HEK293 (cell line): Measurements from ENCODE around the gene SNRPF.

Experiments used
- CTCF ChIA-PET: fragments of 350-600 bp; formaldehyde crosslinking; extraction: SDS; loops from one replicate; lab custom pipeline; 2021; ENCODE audit warnings: antibody characterized with exemption; lab: Yijun Ruan, JAX
- POLR2A ChIA-PET: fragments of 300-600 bp; formaldehyde crosslinking; extraction: SDS; loops from one replicate; lab custom pipeline; 2020; ENCODE audit warnings: antibody characterized with exemption, inconsistent platforms; lab: Yijun Ruan, JAX
- H3K27ac ChIP-seq: fragments of 200-500 bp; sonication (Bioruptor generic); 2 replicates; pipeline ENCODE4 v1.5.1; 2014; ENCODE audit warnings: low read depth, low read length, control low read depth, inconsistent platforms; ENCODE audit errors: extremely low read depth
- H3K36me3 ChIP-seq, 2 experiments: fragments of 200-500 bp in 1 of 2; sonication (Bioruptor generic) in 1 of 2; 1 replicate in 1 of 2; 2 replicates in 1 of 2; pipeline ENCODE4 v1.5.1; 2014 to 2017; ENCODE audit warnings: inconsistent platforms in 2 of 2, low read length in 2 of 2; ENCODE audit not compliant: control insufficient read depth in 2 of 2, insufficient read depth in 1 of 2
- H3K4me1 ChIP-seq: fragments of 200-500 bp; sonication (Bioruptor generic); 2 replicates; pipeline ENCODE4 v1.5.1; 2014; ENCODE audit warnings: mild to moderate bottlenecking, low read length, inconsistent platforms; ENCODE audit not compliant: control insufficient read depth, insufficient read depth
- H3K4me3 ChIP-seq: 2 replicates; pipeline ENCODE4 v1.5.1; 2011; ENCODE audit warnings: low read depth, mild to moderate bottlenecking, control low read depth, low read length, moderate library complexity
- H3K9me3 ChIP-seq: fragments of 200-500 bp; sonication (Bioruptor generic); 2 replicates; pipeline ENCODE4 v1.5.1; 2014; ENCODE audit warnings: low read depth, low read length, inconsistent platforms; ENCODE audit not compliant: control insufficient read depth, insufficient read depth
- GFI1B ChIP-seq: fragments of 450-650 bp; formaldehyde crosslinking; IDR thresholded peaks from 2 replicates; pipeline ENCODE4 v1.5.1; 2016; ENCODE audit warnings: missing biosample characterization, missing genetic modification characterization
- GLIS2 ChIP-seq: fragments of 450-650 bp; formaldehyde crosslinking; IDR thresholded peaks from 2 replicates; pipeline ENCODE4 v1.5.1; 2016; ENCODE audit warnings: missing biosample characterization, missing genetic modification characterization
- KLF9 ChIP-seq: fragments of 450-650 bp; formaldehyde crosslinking; IDR thresholded peaks from 2 replicates; pipeline ENCODE4 v1.5.1; 2016; ENCODE audit warnings: missing biosample characterization, missing genetic modification characterization, low read depth
- PRDM2 ChIP-seq: fragments of 450-650 bp; formaldehyde crosslinking; IDR thresholded peaks from 2 replicates; pipeline ENCODE4 v1.5.1; 2016; ENCODE audit warnings: missing biosample characterization, missing genetic modification characterization, borderline replicate concordance
- ZBTB6 ChIP-seq: fragments of 450-650 bp; formaldehyde crosslinking; IDR thresholded peaks from 2 replicates; pipeline ENCODE4 v1.5.1; 2017; ENCODE audit warnings: missing biosample characterization, missing genetic modification characterization
- ZNF146 ChIP-seq: fragments of 450-650 bp; formaldehyde crosslinking; IDR thresholded peaks from 2 replicates; pipeline ENCODE4 v1.5.1; 2016; ENCODE audit warnings: missing biosample characterization, missing genetic modification characterization
- ZNF175 ChIP-seq: fragments of 450-650 bp; formaldehyde crosslinking; IDR thresholded peaks from 2 replicates; pipeline ENCODE4 v1.5.1; 2016; ENCODE audit warnings: missing biosample characterization, missing genetic modification characterization
- ZNF19 ChIP-seq: fragments of 450-650 bp; formaldehyde crosslinking; IDR thresholded peaks from 2 replicates; pipeline ENCODE4; 2016; ENCODE audit warnings: missing biosample characterization, missing genetic modification characterization, low read depth
- ZNF202 ChIP-seq: fragments of 450-650 bp; formaldehyde crosslinking; IDR thresholded peaks from 2 replicates; pipeline ENCODE4 v1.5.1; 2016; ENCODE audit warnings: missing biosample characterization, missing genetic modification characterization, borderline replicate concordance
- ZNF24 ChIP-seq: fragments of 450-650 bp; formaldehyde crosslinking; IDR thresholded peaks from 2 replicates; pipeline ENCODE4 v1.5.1; 2016; ENCODE audit warnings: missing biosample characterization, missing genetic modification characterization
- ZNF292 ChIP-seq: fragments of 450-650 bp; formaldehyde crosslinking; IDR thresholded peaks from 2 replicates; pipeline ENCODE4 v1.5.1; 2016; ENCODE audit warnings: low read depth, missing biosample characterization, missing genetic modification characterization, borderline replicate concordance
- ZNF302 ChIP-seq: fragments of 450-650 bp; formaldehyde crosslinking; IDR thresholded peaks from 2 replicates; pipeline ENCODE4 v1.5.1; 2016; ENCODE audit warnings: missing biosample characterization, missing genetic modification characterization, low read depth
- ZNF341 ChIP-seq: fragments of 450-650 bp; formaldehyde crosslinking; IDR thresholded peaks from 2 replicates; pipeline ENCODE4; 2016; ENCODE audit warnings: low read depth, missing biosample characterization, missing genetic modification characterization
- ZNF449 ChIP-seq: fragments of 450-650 bp; formaldehyde crosslinking; IDR thresholded peaks from 2 replicates; pipeline ENCODE4 v1.5.1; 2017; ENCODE audit warnings: missing biosample characterization, mild to moderate bottlenecking, missing genetic modification characterization, moderate library complexity
- ZNF623 ChIP-seq: fragments of 450-650 bp; formaldehyde crosslinking; IDR thresholded peaks from 2 replicates; pipeline ENCODE4 v1.5.1; 2016; ENCODE audit warnings: missing biosample characterization, missing genetic modification characterization
- ZNF626 ChIP-seq: fragments of 450-650 bp; sonication (Bioruptor Pico); formaldehyde crosslinking; IDR thresholded peaks from 2 replicates; pipeline ENCODE4 v1.5.1; 2018; ENCODE audit warnings: missing biosample characterization, missing genetic modification characterization, inconsistent platforms
- ZNF629 ChIP-seq: fragments of 450-650 bp; formaldehyde crosslinking; IDR thresholded peaks from 2 replicates; pipeline ENCODE4 v1.5.1; 2017; ENCODE audit warnings: missing biosample characterization, missing genetic modification characterization
- ZNF645 ChIP-seq: fragments of 450-650 bp; formaldehyde crosslinking; IDR thresholded peaks from 2 replicates; pipeline ENCODE4; 2016; ENCODE audit warnings: missing biosample characterization, missing genetic modification characterization
- ZNF768 ChIP-seq: fragments of 450-650 bp; formaldehyde crosslinking; IDR thresholded peaks from 2 replicates; pipeline ENCODE4 v1.5.1; 2018; ENCODE audit warnings: missing biosample characterization, mild to moderate bottlenecking, missing genetic modification characterization
- ZNF837 ChIP-seq: fragments of 450-650 bp; formaldehyde crosslinking; IDR thresholded peaks from 2 replicates; pipeline ENCODE4 v1.5.1; 2016; ENCODE audit warnings: missing biosample characterization, missing genetic modification characterization

Gene SNRPF

GRCh38 chr12:95859947-95860850 lies 1.4 kb downstream of the SNRPF start:
- peak overlapping the region; percentile 70; the same call in 1 of the 2 replicates for H3K27ac ChIP-seq
- CTCF ChIA-PET: interaction anchor here (0.6 to 1.0 kb wide), 3 partner anchors 58 to 237 kb away, joined by 3 read pairs; no protein-coding TSS in a partner anchor

GRCh38 chr12:95862038-95862437 lies 3.3 kb downstream of the SNRPF start:
- Histone ChIP-seq H3K27ac (no peak overlapping the region), H3K36me3 (peaks cover 53 to 59% of the 10 kb centered on the region in 2 experiments), H3K9me3 (peaks cover 3% of the 10 kb centered on the region; the same call in 1 of the 2 replicates), H3K4me1 (0 out of 2 replicates have a peak, but pooled peaks cover 6% of the 10 kb centered on the region), H3K4me3 (no peak overlapping the region)
- ChIA-PET POLR2A (no interaction called here), CTCF (interaction anchor here (0.6 kb wide), 2 partner anchors 11 to 18 kb away, joined by 3 read pairs; no protein-coding TSS in a partner anchor)
- TF ChIP-seq ZNF626 (tag by site-specific recombination) (0 out of 2 replicates have a peak, but pooled peaks have one; percentile 5), ZNF24 (tag by site-specific recombination) (no peak), ZNF449 (tag by site-specific recombination) (no peak), ZNF146 (tag by site-specific recombination) (peak; percentile 67), ZNF837 (tag by site-specific recombination) (no peak), ZNF202 (tag by site-specific recombination) (no peak), ZNF292 (tag by site-specific recombination) (no peak), ZNF302 (tag by site-specific recombination) (no peak), ZBTB6 (tag by site-specific recombination) (no peak)

More at GRCh38 chr12:95859947-95860850, 1.4 kb downstream of the SNRPF start:
- Histone ChIP-seq H3K36me3 (peaks cover 37 to 44% of the 10 kb centered on the region in 2 experiments), H3K4me1 (0 out of 2 replicates have a peak, but pooled peaks cover 6% of the 10 kb centered on the region), H3K9me3 (peaks cover 3% of the 10 kb centered on the region; the same call in 1 of the 2 replicates), H3K4me3 (peak overlapping the region; percentile 67)
- TF ChIP-seq GLIS2 (tag by site-specific recombination) (no peak), ZNF341 (tag by site-specific recombination) (no peak), GFI1B (tag by site-specific recombination) (no peak), ZNF19 (tag by site-specific recombination) (no peak), ZNF623 (no peak), ZNF175 (tag by site-specific recombination) (no peak), ZNF768 (tag by site-specific recombination) (no peak), KLF9 (tag by site-specific recombination) (no peak), PRDM2 (tag by site-specific recombination) (no peak), ZNF645 (no peak), ZNF629 (no peak)
- POLR2A ChIA-PET: interaction anchor here (1.3 kb wide), 1 partner anchor 18 kb away, joined by 3 read pairs; no protein-coding TSS in a partner anchor
